GM20000 (cell line): ENCODE results near the gene IGFN1.

Experiments used
- DNase-seq: peaks from one replicate; pipeline ENCODE4 v3.0.0; 2012; ENCODE audit warnings: low spot score
- CTCF ChIP-seq: IDR thresholded peaks from 2 replicates; pipeline ENCODE4 v1.5.1; 2012; ENCODE audit warnings: mild to moderate bottlenecking, control low read depth; ENCODE audit errors: extremely low read depth, missing control alignments

The IGFN1 gene

GRCh38 chr1:201274616-201275252 is 84.1 kb downstream of the IGFN1 start:
- DNase-seq: no peak
- no peak for TF ChIP-seq CTCF

- no peak for TF ChIP-seq CTCF
- no peak for DNase-seq
These were observed 84.6 kb downstream of the IGFN1 start for GRCh38 chr1:201275253-201275666.

DNA sequence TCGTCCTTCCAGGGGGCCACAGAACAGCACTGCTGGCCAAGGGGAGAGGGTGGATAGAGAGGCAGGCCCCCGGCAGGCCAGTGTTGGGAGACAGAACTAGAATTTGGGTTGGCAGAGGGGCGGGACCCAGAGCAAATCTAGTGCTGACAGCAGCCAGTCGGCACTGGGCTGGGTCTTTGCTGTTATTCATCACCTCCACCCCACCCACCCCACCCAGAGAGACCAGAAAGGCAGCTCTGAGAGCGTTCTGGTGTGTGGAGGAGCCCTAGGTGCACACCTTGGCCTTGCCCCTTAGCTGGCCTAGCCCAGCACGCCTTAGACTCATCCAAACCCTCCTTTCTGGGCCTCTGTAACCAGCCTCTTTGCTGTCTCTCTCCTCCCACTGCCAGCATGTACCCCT is 86.3 kb downstream of the IGFN1 start:
- no peak for TF ChIP-seq CTCF
- DNase-seq: no peak

DNA sequence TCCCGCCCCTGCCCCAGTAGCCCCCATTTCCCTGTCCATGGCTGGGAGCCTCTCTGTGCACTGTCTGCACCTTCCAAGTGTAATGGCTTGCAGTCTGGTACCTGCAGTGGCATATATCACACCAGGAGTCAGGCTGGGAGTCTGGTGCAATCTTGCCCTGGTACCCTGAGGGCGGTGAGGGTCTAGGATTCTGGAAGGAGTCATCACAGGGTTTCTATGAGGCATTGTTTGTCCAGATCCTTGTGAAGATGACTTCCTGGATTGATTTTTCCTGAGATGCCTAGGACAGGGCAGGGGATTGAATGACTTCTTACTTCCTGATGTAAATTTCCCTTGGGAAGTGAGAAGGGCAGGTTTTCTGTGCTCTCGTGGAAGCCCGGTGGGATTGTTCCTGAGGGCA is 86.8 kb downstream of the IGFN1 start:
- no peak for DNase-seq
- no peak for TF ChIP-seq CTCF
